Hepatocyte (in vitro differentiated cells): ENCODE results near the gene TRABD. TPM values are rescaled to one million over a fixed set of nuclear protein-coding genes. Genes with fewer than 3 reads are reported as not detected.

Experiments used
- DNase-seq: peaks from one replicate; pipeline ENCODE4 v3.0.0-alpha.2; 2016; ENCODE audit warnings: low spot score
- H2AFZ ChIP-seq: fragments of 200-600 bp; sonication (generic); 2 replicates; pipeline ENCODE4 v1.6.0; 2016; ENCODE audit warnings: antibody characterized with exemption, mild to moderate bottlenecking
- H3K27ac ChIP-seq: fragments of 200-600 bp; sonication (generic); 2 replicates; pipeline ENCODE4 v1.5.1; 2016; ENCODE audit warnings: mild to moderate bottlenecking
- H3K27me3 ChIP-seq: fragments of 200-600 bp; sonication (generic); 2 replicates; pipeline ENCODE4 v1.6.1; 2016
- H3K36me3 ChIP-seq: fragments of 200-600 bp; sonication (generic); replicated peaks from 2 replicates; pipeline ENCODE4 v1.5.1; 2016; ENCODE audit warnings: low read depth; ENCODE audit not compliant: insufficient read depth
- H3K4me1 ChIP-seq: fragments of 200-600 bp; sonication (generic); 2 replicates; pipeline ENCODE4 v1.5.1; 2016; ENCODE audit warnings: mild to moderate bottlenecking, moderate library complexity; ENCODE audit not compliant: insufficient read depth
- H3K4me2 ChIP-seq: fragments of 200-600 bp; sonication (generic); 2 replicates; pipeline ENCODE4 v1.6.0; 2016
- H3K4me3 ChIP-seq: fragments of 200-600 bp; sonication (generic); 2 replicates; pipeline ENCODE4 v1.5.1; 2016; ENCODE audit warnings: mild to moderate bottlenecking
- H3K79me2 ChIP-seq: fragments of 200-600 bp; sonication (generic); 2 replicates; pipeline ENCODE4 v1.6.0; 2017; ENCODE audit warnings: mild to moderate bottlenecking
- H3K9me2 ChIP-seq: fragments of 200-600 bp; sonication (generic); replicated peaks from 2 replicates; pipeline ENCODE4 v1.6.0; 2017; ENCODE audit warnings: mild to moderate bottlenecking; ENCODE audit not compliant: insufficient read depth
- H3K9me3 ChIP-seq: fragments of 200-600 bp; sonication (generic); 2 replicates; pipeline ENCODE4 v1.5.1; 2016; ENCODE audit warnings: low read depth, mild to moderate bottlenecking
- H4K20me1 ChIP-seq: fragments of 200-600 bp; sonication (generic); 2 replicates; pipeline ENCODE4 v1.6.0; 2016; ENCODE audit warnings: mild to moderate bottlenecking; ENCODE audit not compliant: insufficient read depth, poor library complexity, severe bottlenecking
- EZH2 ChIP-seq: fragments of 200-600 bp; sonication (generic); IDR thresholded peaks from 2 replicates; pipeline ENCODE4 v1.6.1; 2016; ENCODE audit warnings: antibody characterized with exemption, mild to moderate bottlenecking, borderline replicate concordance
- EZH2phosphoT487 ChIP-seq: fragments of 200-600 bp; sonication (generic); IDR thresholded peaks from one replicate; pipeline ENCODE4 v1.6.1; 2018; ENCODE audit warnings: antibody characterized with exemption, mild to moderate bottlenecking, low read depth, moderate library complexity; ENCODE audit not compliant: unreplicated experiment, severe bottlenecking
- WGBS: methylation state at CpG from one replicate; pipeline ENCODE4 v1.1.6; 2016; ENCODE audit warnings: low lambda C conversion rate; ENCODE audit errors: missing lambda C conversion rate; 5-methylcytosine and 5-hydroxymethylcytosine counted together
- polyA plus RNA-seq: library from polyadenylated mRNA; unstranded; fragments of >200 nt; fragmentation: Nextera tagmentation; extraction: Ambion mirVana; gene quantifications from 2 replicates; pipeline ENCODE4 v1.2.1, GENCODE V29; 2016
- total RNA-seq: library from RNA; depleted of rRNA; stranded (reverse); fragments of >200 nt; gene quantifications from 2 replicates; pipeline ENCODE4 v1.2.3, GENCODE V29; 2014
- TF ChIP-seq, protein P1 (sequence below): fragments of 200-600 bp; sonication (generic); IDR thresholded peaks from 2 replicates; pipeline ENCODE4 v1.5.1; 2016; ENCODE audit warnings: antibody characterized with exemption, mild to moderate bottlenecking; ENCODE audit not compliant: poor library complexity

Gene TRABD
- total and polyA plus RNA-seq, 2 experiments from 2014 or later = 25.9 to 62.3 TPM

DNA sequence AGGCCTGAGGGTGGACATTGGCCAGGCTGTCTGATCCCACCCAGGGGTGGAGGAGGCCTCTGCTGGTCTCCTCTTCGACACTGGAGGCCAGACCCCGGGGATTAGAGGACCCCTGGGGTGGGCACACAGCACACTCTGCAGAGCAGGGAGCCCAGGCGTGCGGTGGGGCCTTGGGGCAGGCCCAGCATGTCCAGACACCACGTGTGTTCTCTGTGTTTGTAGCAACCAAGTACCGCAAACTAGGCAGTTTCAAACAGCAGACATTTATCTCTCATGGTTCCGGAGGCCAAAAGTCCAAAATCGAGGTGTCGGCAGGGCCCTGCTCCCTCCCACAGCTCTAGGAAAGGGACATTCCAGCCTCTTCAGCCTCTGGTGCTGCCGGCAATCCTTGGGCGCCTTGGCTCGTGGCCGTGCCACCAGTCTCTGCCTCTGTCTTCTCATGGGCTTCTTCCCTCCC lies 13.7 kb upstream of the TRABD start:
- no peaks in the 10 kb centered on the region for H4K20me1 ChIP-seq
- WGBS = 76% methylated on average over 13 of the region's 13 CpGs
- H3K27ac ChIP-seq = no peak overlapping the region
- peaks cover 11% of the 10 kb centered on the region for H3K27me3 ChIP-seq
- TF ChIP-seq, protein P1, sequence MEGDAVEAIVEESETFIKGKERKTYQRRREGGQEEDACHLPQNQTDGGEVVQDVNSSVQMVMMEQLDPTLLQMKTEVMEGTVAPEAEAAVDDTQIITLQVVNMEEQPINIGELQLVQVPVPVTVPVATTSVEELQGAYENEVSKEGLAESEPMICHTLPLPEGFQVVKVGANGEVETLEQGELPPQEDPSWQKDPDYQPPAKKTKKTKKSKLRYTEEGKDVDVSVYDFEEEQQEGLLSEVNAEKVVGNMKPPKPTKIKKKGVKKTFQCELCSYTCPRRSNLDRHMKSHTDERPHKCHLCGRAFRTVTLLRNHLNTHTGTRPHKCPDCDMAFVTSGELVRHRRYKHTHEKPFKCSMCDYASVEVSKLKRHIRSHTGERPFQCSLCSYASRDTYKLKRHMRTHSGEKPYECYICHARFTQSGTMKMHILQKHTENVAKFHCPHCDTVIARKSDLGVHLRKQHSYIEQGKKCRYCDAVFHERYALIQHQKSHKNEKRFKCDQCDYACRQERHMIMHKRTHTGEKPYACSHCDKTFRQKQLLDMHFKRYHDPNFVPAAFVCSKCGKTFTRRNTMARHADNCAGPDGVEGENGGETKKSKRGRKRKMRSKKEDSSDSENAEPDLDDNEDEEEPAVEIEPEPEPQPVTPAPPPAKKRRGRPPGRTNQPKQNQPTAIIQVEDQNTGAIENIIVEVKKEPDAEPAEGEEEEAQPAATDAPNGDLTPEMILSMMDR = no peak
- TF ChIP-seq EZH2 (no peak), EZH2phosphoT487 (no peak)
- H2AFZ ChIP-seq = no peak overlapping the region
- no peaks in the 10 kb centered on the region for H3K9me2 ChIP-seq
- no peaks in the 10 kb centered on the region for H3K4me1 ChIP-seq
- H3K4me3 ChIP-seq = no peak overlapping the region
- no peaks in the 10 kb centered on the region for H3K79me2 ChIP-seq
- no peak for DNase-seq
- H3K36me3 ChIP-seq = no peaks in the 10 kb centered on the region
- H3K9me3 ChIP-seq = no peaks in the 10 kb centered on the region
- peak overlapping the region; percentile 93 for H3K4me2 ChIP-seq

DNA sequence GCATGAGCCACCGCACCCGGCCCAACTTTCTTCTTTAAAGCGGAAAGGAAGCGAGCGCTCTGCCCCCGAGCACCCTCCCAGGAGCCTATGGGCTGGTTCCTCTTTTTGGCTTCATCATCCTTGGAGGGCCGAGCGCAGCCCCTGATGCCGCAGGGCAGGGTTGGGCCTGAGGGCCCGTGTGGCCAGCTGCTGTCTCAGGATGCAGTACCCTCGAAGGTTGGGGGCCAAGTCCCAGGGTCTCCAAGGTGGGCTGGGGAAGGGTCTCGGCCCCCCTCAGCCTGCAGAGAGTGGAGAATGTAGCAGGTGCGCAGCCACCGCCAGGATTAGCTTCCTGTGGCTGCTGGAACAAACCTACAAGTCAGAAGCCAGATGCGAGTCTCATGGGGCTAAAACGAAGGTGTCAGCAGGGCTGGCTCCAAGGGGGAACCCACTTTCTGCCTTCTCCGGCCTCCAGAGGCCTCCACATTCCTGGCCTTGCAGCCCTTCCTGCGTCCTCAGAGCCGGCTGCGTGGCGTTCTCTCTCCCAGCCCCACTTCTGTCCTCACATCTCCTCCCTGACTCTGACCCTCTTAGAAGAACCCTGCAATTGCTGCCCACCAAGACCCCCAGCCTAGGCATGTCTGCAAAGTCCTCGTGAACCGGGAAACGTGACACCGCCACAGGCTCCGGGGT lies 12.3 kb upstream of the TRABD start:
- H3K9me3 ChIP-seq = no peaks in the 10 kb centered on the region
- TF ChIP-seq, protein P1 = no peak
- no peak for TF ChIP-seq EZH2
- no peak for TF ChIP-seq EZH2phosphoT487
- H3K4me1 ChIP-seq = no peaks in the 10 kb centered on the region
- WGBS = 93% methylated on average over 26 of the region's 26 CpGs
- H3K9me2 ChIP-seq = no peaks in the 10 kb centered on the region
- H3K36me3 ChIP-seq = no peaks in the 10 kb centered on the region
- no peak overlapping the region for H3K27ac ChIP-seq
- peaks cover 11% of the 10 kb centered on the region for H3K27me3 ChIP-seq
- no peak for DNase-seq
- no peak overlapping the region for H3K4me3 ChIP-seq
- H4K20me1 ChIP-seq = no peaks in the 10 kb centered on the region
- H2AFZ ChIP-seq = no peak overlapping the region
- no peaks in the 10 kb centered on the region for H3K79me2 ChIP-seq
- no peak overlapping the region for H3K4me2 ChIP-seq

GRCh38 chr22:50173983-50174355 lies 11.7 kb upstream of the TRABD start:
- Histone ChIP-seq H3K27me3 (peaks cover 9% of the 10 kb centered on the region), H3K27ac (no peak overlapping the region), H3K9me3 (no peaks in the 10 kb centered on the region), H3K4me2 (no peak overlapping the region), H2AFZ (no peak overlapping the region), H3K9me2 (no peaks in the 10 kb centered on the region), H3K79me2 (no peaks in the 10 kb centered on the region), H4K20me1 (no peaks in the 10 kb centered on the region), H3K4me1 (no peaks in the 10 kb centered on the region), H3K36me3 (no peaks in the 10 kb centered on the region), H3K4me3 (no peak overlapping the region)
- TF ChIP-seq, protein P1 = no peak
- TF ChIP-seq EZH2phosphoT487 = no peak
- TF ChIP-seq EZH2 = no peak
- 99% methylated on average over 5 of the region's 6 CpGs for WGBS
- DNase-seq = no peak
